Measurements from ENCODE around the gene THAP5. TPM values are rescaled to one million over a fixed set of nuclear protein-coding genes. Genes with fewer than 3 reads are reported as not detected.

Gene THAP5
- polyA plus RNA-seq, 1 of the 3 experiments (the other 2 are of a cell fraction): 4.2 TPM

- TF ChIP-seq CTCF (IDR thresholded peaks at IDR 0.05): no peak
- TF ChIP-seq USF1 (IDR thresholded peaks at IDR 0.05; ENCODE audit: borderline replicate concordance, low read depth): peak; percentile 99
- TF ChIP-seq ELF1 (IDR thresholded peaks at IDR 0.05): peak; percentile 90
- no peak for TF ChIP-seq RAD21 (IDR thresholded peaks at IDR 0.05; ENCODE audit: low read length)
- peak; percentile 79 for TF ChIP-seq RFX5 (IDR thresholded peaks at IDR 0.05; ENCODE audit: low read length)
- no peak for TF ChIP-seq ZBTB33 (IDR thresholded peaks at IDR 0.05; ENCODE audit: borderline replicate concordance, low read depth)
- TF ChIP-seq GABPA (IDR thresholded peaks at IDR 0.05; ENCODE audit: low read depth): peak; percentile 93
- peak; percentile 80 for TF ChIP-seq CHD2 (IDR thresholded peaks at IDR 0.05; ENCODE audit: low read length, partially characterized antibody)
- no peak for TF ChIP-seq MEF2A (IDR thresholded peaks at IDR 0.05; ENCODE audit: borderline replicate concordance, low read depth)
- peak; percentile 98 for TF ChIP-seq POLR2AphosphoS5 (IDR thresholded peaks at IDR 0.05; ENCODE audit: low read depth, low read length)
- no peak for TF ChIP-seq FOXM1 (IDR thresholded peaks at IDR 0.05; ENCODE audit: low read depth)
Observed at GRCh38 chr7:108569381-108570145, at the start of gene THAP5, which contains the start of gene DNAJB9 (continued).

- Histone ChIP-seq H3K27ac (ENCODE audit: low read depth in 2 of 2, low read length in 1 of 2) (no peak overlapping the region), H2AFZ (ENCODE audit: low read depth) (no peak overlapping the region), H3K4me1 (ENCODE audit: control insufficient read depth in 1 of 2, insufficient read depth in 2 of 2, low read depth in 1 of 2, low read length in 1 of 2) (no peaks in the 10 kb centered on the region), H3K79me2 (ENCODE audit: insufficient read depth) (no peaks in the 10 kb centered on the region), H3K9me3 (no peaks in the 10 kb centered on the region), H3K27me3 (ENCODE audit: insufficient read depth) (no peaks in the 10 kb centered on the region), H3K4me3 (ENCODE audit: low read depth in 2 of 2, low read length in 1 of 2) (no peak overlapping the region), H3K36me3 (replicated peaks in 1 of 2; ENCODE audit: control insufficient read depth in 1 of 2, insufficient read depth in 2 of 2, low read length in 1 of 2) (no peaks in the 10 kb centered on the region), H3F3A (replicated peaks; ENCODE audit: insufficient read depth) (no peaks in the 10 kb centered on the region), H3K9ac (no peak overlapping the region), H3K4me2 (no peak overlapping the region), H3K9me2 (no peaks in the 10 kb centered on the region), H4K20me1 (ENCODE audit: insufficient read depth) (no peaks in the 10 kb centered on the region)
- no peak for TF ChIP-seq TCF12 (IDR thresholded peaks at IDR 0.05)
- no peak for TF ChIP-seq RAD21 (IDR thresholded peaks at IDR 0.05; ENCODE audit: low read length)
- no peak for TF ChIP-seq YY1 (IDR thresholded peaks at IDR 0.05; ENCODE audit: low read depth)
- no peak for TF ChIP-seq EZH2phosphoT487 (IDR thresholded peaks at IDR 0.05; ENCODE audit: borderline replicate concordance, low read depth)
- no peak for TF ChIP-seq FOSL2 (IDR thresholded peaks at IDR 0.05; ENCODE audit: borderline replicate concordance, low read depth)
- no peak for TF ChIP-seq USF1 (IDR thresholded peaks at IDR 0.05; ENCODE audit: borderline replicate concordance, low read depth)
- no peak for TF ChIP-seq GABPA (IDR thresholded peaks at IDR 0.05; ENCODE audit: low read depth)
- no peak for TF ChIP-seq EP300 (IDR thresholded peaks at IDR 0.05; ENCODE audit: borderline replicate concordance in 1 of 2, low read depth in 1 of 2, low read length in 1 of 2)
- TF ChIP-seq IRF3 (IDR thresholded peaks at IDR 0.05; ENCODE audit: low read depth, low read length): no peak
- TF ChIP-seq CHD2 (IDR thresholded peaks at IDR 0.05; ENCODE audit: low read length, partially characterized antibody): no peak
- TF ChIP-seq POLR2AphosphoS5 (IDR thresholded peaks at IDR 0.05; ENCODE audit: low read depth, low read length): no peak
- TF ChIP-seq GATA2 (CRISPR knock-in tag; IDR thresholded peaks at IDR 0.05): no peak
- 48% methylated on average over 3 of the region's 3 CpGs for WGBS (ENCODE audit: low lambda C conversion rate)
- DNase-seq: no peak
- CTCF ChIA-PET: interaction anchor here (1.0 to 1.6 kb wide), 4 partner anchors 14 to 28 kb away, joined by 3 to 4 read pairs (median 3); no protein-coding TSS in a partner anchor
- POLR2A ChIA-PET: no interaction called here
Observed at GRCh38 chr7:108618056-108618455, 48.5 kb upstream of the THAP5 start.
